ENCODE data around the gene KAT6B.

Gene KAT6B

GRCh38 chr10:75037171-75038153 lies 211.1 kb downstream of the KAT6B start:
- no peak for DNase-seq (ENCODE audit: low spot score)
- no peak for TF ChIP-seq CTCF (IDR thresholded peaks at IDR 0.05; ENCODE audit: extremely low read depth, insufficient read depth, missing control alignments)
- in situ Hi-C loops (cut with MboI; ENCODE audit: low pct_unique_long_range_greater_than_20kb, low sequenced_read_pairs, unreplicated experiment), result no loop called here

GRCh38 chr10:75038335-75038734 lies 211.9 kb downstream of the KAT6B start:
- DNase-seq (ENCODE audit: low spot score), result no peak
- in situ Hi-C loops (cut with MboI; ENCODE audit: low pct_unique_long_range_greater_than_20kb, low sequenced_read_pairs, unreplicated experiment), result no loop called here
- no peak for TF ChIP-seq CTCF (IDR thresholded peaks at IDR 0.05; ENCODE audit: extremely low read depth, insufficient read depth, missing control alignments)

- in situ Hi-C loops (cut with MboI; ENCODE audit: low pct_unique_long_range_greater_than_20kb, low sequenced_read_pairs, unreplicated experiment), result no loop called here
- DNase-seq (ENCODE audit: low spot score), result no peak
- no peak for TF ChIP-seq CTCF (IDR thresholded peaks at IDR 0.05; ENCODE audit: extremely low read depth, insufficient read depth, missing control alignments)
Measured at GRCh38 chr10:75040576-75040975, 214.2 kb downstream of the KAT6B start.

GRCh38 chr10:75042292-75042974 lies 216.0 kb downstream of the KAT6B start:
- DNase-seq (ENCODE audit: low spot score), result no peak
- in situ Hi-C loops (cut with MboI; ENCODE audit: low pct_unique_long_range_greater_than_20kb, low sequenced_read_pairs, unreplicated experiment), result no loop called here
- TF ChIP-seq CTCF (IDR thresholded peaks at IDR 0.05; ENCODE audit: extremely low read depth, insufficient read depth, missing control alignments), result no peak

- in situ Hi-C loops (cut with MboI; ENCODE audit: low pct_unique_long_range_greater_than_20kb, low sequenced_read_pairs, unreplicated experiment), result no loop called here
- no peak for TF ChIP-seq CTCF (IDR thresholded peaks at IDR 0.05; ENCODE audit: extremely low read depth, insufficient read depth, missing control alignments)
- DNase-seq (ENCODE audit: low spot score), result no peak
Measured at GRCh38 chr10:75043256-75044131, 217.1 kb downstream of the KAT6B start.

- in situ Hi-C loops (cut with MboI; ENCODE audit: low pct_unique_long_range_greater_than_20kb, low sequenced_read_pairs, unreplicated experiment), result no loop called here
- DNase-seq (ENCODE audit: low spot score), result no peak
- no peak for TF ChIP-seq CTCF (IDR thresholded peaks at IDR 0.05; ENCODE audit: extremely low read depth, insufficient read depth, missing control alignments)
Measured at GRCh38 chr10:75048669-75049098, 222.3 kb downstream of the KAT6B start.
